Left ventricle myocardium inferior (tissue), 1 donor: ENCODE measurements around the gene EHMT1. TPM values are rescaled to one million over a fixed set of nuclear protein-coding genes. Genes with fewer than 3 reads are reported as not detected.

Experiments
- DNase-seq: peaks from one replicate; pipeline ENCODE4 v3.0.0-alpha.2; 2020
- H3K27ac ChIP-seq: fragments of 200-600 bp; replicated peaks from 2 replicates; pipeline ENCODE4 v1.8.0; 2021
- H3K27me3 ChIP-seq: fragments of 200-600 bp; 2 replicates; pipeline ENCODE4 v1.8.0; 2021; ENCODE audit warnings: low read depth
- H3K36me3 ChIP-seq: fragments of 200-600 bp; 2 replicates; pipeline ENCODE4 v1.8.0; 2021
- H3K4me1 ChIP-seq: fragments of 200-600 bp; 2 replicates; pipeline ENCODE4 v1.8.0; 2021
- H3K4me3 ChIP-seq: fragments of 200-600 bp; 2 replicates; pipeline ENCODE4 v1.8.0; 2021; ENCODE audit warnings: mild to moderate bottlenecking, moderate library complexity
- H3K9me3 ChIP-seq: fragments of 200-600 bp; replicated peaks from 2 replicates; pipeline ENCODE4 v1.8.0; 2021
- intact Hi-C: fragments of 100-400 bp; cut with micrococcal nuclease; formaldehyde crosslinking; loops from one replicate; pipeline ENCODE4 v1.11.0; 2022
- total RNA-seq: library from RNA; stranded (reverse); fragmentation: NEBNext Ultra II Directional; extraction: Animal tissue kit (Norgen Biotek cat#: 25700); gene quantifications from one replicate; pipeline ENCODE4 v1.2.1, GENCODE V29; 2021
- TF ChIP-seq, protein P1 (sequence below): fragments of 200-600 bp; IDR thresholded peaks from 2 replicates; pipeline ENCODE4 v1.8.0; 2021; ENCODE audit warnings: antibody characterized with exemption, mild to moderate bottlenecking, borderline replicate concordance
- donor health status: DM: no; HTN: yes; CAD: no; lungs with severe emphysema.

EHMT1 gene
- total RNA-seq, 1 donor from 2014 or later, result 31.3 TPM

DNA sequence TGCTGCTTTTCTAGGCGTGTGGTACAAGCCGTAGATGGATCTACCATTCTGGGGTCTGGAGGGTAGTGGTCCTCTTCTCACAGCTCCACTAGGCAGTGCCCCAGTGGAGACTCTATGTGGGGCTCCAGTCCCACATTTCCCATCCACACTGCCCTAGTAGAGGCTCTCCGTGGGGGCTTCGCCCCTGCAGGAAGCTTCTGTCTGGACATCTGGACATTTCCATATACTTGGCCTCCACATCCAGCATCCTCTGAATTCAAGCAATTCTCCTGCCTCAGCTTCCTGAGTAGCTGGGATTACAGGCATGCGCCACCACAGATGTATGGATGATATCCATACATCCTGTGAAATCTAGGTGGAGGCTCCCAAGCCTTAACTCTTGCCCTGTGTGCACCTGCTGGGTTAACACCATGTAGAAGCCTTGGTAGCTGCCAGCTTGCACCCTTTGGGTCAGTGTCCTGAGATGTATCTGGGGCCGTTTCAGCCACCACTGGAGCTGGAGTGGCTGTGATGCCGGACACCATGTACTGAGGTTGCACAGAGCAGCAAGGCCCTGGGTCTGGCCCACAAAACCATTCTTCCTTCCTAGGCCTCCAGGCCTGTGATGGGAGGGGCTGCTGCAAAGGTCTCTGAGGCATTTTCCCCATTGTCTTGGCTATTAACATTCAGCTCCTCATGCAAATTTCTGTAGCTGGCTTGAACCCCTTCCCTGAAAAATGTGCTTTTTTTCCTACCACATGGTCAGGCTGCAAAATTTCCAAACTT is 84.0 kb downstream of the EHMT1 start:
- Histone ChIP-seq H3K27me3 (no peaks in the 10 kb centered on the region), H3K4me1 (peaks cover 27% of the 10 kb centered on the region), H3K27ac (no peak overlapping the region), H3K36me3 (peaks cover 7% of the 10 kb centered on the region), H3K4me3 (no peak overlapping the region), H3K9me3 (peaks cover 13% of the 10 kb centered on the region)
- intact Hi-C loops, result no loop called here
- DNase-seq, result no peak
- TF ChIP-seq, protein P1, sequence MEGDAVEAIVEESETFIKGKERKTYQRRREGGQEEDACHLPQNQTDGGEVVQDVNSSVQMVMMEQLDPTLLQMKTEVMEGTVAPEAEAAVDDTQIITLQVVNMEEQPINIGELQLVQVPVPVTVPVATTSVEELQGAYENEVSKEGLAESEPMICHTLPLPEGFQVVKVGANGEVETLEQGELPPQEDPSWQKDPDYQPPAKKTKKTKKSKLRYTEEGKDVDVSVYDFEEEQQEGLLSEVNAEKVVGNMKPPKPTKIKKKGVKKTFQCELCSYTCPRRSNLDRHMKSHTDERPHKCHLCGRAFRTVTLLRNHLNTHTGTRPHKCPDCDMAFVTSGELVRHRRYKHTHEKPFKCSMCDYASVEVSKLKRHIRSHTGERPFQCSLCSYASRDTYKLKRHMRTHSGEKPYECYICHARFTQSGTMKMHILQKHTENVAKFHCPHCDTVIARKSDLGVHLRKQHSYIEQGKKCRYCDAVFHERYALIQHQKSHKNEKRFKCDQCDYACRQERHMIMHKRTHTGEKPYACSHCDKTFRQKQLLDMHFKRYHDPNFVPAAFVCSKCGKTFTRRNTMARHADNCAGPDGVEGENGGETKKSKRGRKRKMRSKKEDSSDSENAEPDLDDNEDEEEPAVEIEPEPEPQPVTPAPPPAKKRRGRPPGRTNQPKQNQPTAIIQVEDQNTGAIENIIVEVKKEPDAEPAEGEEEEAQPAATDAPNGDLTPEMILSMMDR, result no peak

DNA sequence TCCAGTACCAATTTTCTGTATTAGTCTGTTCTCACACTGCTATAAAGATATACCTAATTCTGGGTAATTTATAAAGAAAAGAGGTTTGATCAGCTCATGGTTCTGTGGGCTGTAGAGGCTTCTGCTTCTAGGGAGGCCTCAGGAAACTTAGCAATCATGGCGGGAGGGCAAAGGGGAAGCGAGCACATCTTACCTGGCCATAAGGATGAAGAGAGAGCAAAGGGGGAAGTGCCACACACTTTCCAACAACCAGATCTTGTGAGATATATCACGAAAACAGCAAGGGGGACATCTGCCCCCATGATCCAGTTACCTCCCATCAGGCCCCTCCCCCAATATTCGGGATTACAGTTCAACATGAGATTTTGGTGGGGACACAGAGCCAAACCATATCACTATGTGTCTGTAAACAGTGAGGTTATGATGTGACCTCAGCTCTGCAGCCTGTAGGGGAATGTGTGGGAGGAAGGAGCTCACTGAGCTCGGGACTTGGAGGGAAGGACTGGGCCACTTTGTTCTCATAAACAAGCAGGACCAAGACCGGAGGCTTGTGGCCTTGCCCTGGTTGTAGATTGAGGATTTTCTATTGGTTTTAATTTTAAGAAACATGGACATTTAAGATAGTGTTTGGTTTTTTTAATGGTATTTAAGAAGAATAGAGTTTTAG is 85.2 kb downstream of the EHMT1 start:
- H3K4me1 ChIP-seq, result peaks cover 38% of the 10 kb centered on the region
- H3K9me3 ChIP-seq, result peaks cover 13% of the 10 kb centered on the region
- no peak overlapping the region for H3K4me3 ChIP-seq
- DNase-seq, result no peak
- H3K27ac ChIP-seq, result no peak overlapping the region
- TF ChIP-seq, protein P1, result no peak
- peaks cover 7% of the 10 kb centered on the region for H3K36me3 ChIP-seq
- intact Hi-C loops, result no loop called here
- H3K27me3 ChIP-seq, result no peaks in the 10 kb centered on the region

DNA sequence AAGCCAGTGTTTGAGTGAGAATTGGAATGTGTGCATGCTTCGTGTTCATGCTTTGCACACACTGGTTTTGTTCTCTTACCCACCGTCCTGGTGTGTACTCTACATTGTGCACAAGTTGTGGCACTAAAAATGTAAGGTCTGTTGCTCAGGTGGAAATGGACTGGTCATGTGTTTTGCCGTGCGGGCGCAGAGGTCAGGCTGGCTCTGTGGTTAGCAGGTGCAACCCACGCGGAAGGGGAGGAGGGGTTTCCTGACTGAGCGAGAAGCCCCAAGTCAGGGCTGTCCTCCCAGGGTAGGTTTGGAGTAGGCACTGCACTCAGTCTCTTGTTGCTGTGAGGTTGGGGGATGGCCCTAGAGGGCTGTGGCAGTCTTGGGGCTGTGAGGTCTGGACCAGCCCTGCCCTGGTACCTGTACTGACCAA is 86.6 kb downstream of the EHMT1 start:
- H3K9me3 ChIP-seq, result peaks cover 13% of the 10 kb centered on the region
- intact Hi-C loops, result no loop called here
- H3K27me3 ChIP-seq, result no peaks in the 10 kb centered on the region
- TF ChIP-seq, protein P1, result no peak
- H3K4me1 ChIP-seq, result peaks cover 48% of the 10 kb centered on the region
- H3K36me3 ChIP-seq, result peaks cover 7% of the 10 kb centered on the region
- no peak overlapping the region for H3K27ac ChIP-seq
- H3K4me3 ChIP-seq, result no peak overlapping the region
- DNase-seq, result no peak

DNA sequence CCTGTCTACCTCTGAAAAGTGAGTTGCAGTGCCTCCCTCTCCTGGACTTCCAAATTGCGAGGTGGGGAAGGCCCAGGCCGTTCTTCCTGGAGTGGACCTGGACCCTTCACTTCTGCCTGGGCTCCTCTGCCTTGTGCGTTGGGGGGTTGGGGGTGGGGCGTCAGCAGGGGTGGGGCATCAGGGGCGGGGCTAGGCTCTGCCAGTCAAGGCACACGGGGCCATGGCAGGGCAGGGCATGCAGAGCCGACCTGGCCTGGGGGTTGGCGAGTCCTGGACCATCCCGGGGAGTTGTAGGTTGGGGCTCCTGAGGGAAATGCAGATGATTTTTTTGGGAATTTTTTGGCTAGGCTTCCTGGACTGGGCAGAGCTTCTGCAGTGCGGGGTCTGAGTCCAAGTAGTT is 87.1 kb downstream of the EHMT1 start:
- TF ChIP-seq, protein P1, result no peak
- Histone ChIP-seq H3K4me1 (peaks cover 48% of the 10 kb centered on the region), H3K9me3 (peaks cover 13% of the 10 kb centered on the region), H3K36me3 (peaks cover 10% of the 10 kb centered on the region), H3K27ac (no peak overlapping the region), H3K4me3 (no peak overlapping the region), H3K27me3 (no peaks in the 10 kb centered on the region)
- no peak for DNase-seq
- intact Hi-C loops, result no loop called here

DNA sequence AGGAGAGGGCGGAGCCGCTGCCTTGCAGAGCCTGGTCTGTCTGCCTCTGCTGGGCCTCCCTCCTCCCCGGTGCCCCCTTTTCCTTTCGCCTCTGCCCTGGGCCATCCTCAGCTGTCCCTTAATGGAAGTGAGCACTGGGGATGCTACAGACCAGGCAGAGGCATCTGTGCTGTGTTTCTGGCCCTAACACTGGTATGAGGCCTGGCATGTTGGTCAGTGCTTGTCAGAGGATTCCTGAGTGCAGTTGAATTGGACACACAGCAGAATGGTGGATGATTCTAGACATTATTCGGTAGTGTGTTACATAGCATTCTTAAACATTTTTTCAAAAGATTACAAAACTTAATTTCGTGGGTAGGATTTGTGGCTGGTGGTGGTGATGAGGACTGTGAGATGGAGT is 88.6 kb downstream of the EHMT1 start:
- Histone ChIP-seq H3K4me1 (peaks cover 48% of the 10 kb centered on the region), H3K4me3 (no peak overlapping the region), H3K27ac (no peak overlapping the region), H3K27me3 (no peaks in the 10 kb centered on the region), H3K9me3 (peaks cover 11% of the 10 kb centered on the region), H3K36me3 (peaks cover 25% of the 10 kb centered on the region)
- intact Hi-C loops, result no loop called here
- no peak for DNase-seq
- TF ChIP-seq, protein P1, result no peak
